Stimulated activated effector memory CD8-positive, alpha-beta T cell treated with anti-CD3 and anti-CD28 coated beads, Interleukin-12 subunit alpha, Interleukin-12 subunit beta, amount 100 ng/mL, for 72 hours (primary cell): ENCODE measurements around the gene SRGAP2B.
"Not testable (repeated sequence)": the region's sequence is repeated elsewhere in the genome, so short reads cannot be mapped to it uniquely, and the experiment has no call there.

ENCODE experiments used
- ATAC-seq: fragments of 150-1000 bp; cut with Tn5 transposase; 2 replicates; pipeline ENCODE4 v1.10.0; 2021
- DNase-seq, 2 donors: peaks; one replicate each; pipeline ENCODE4 v3.0.0; 2021 to 2022; ENCODE audit warnings: low spot score in 2 of 2
- H3K27ac Mint-ChIP-seq: one replicate; pipeline ENCODE4 v1.8.0; 2022; ENCODE audit warnings: mild to moderate bottlenecking, mixed read lengths
- H3K36me3 Mint-ChIP-seq: one replicate; pipeline ENCODE4 v1.8.0; 2022; ENCODE audit warnings: mild to moderate bottlenecking, mixed read lengths
- H3K4me1 Mint-ChIP-seq: one replicate; pipeline ENCODE4 v1.8.0; 2022; ENCODE audit warnings: mixed read lengths
- H3K4me3 Mint-ChIP-seq: one replicate; pipeline ENCODE4 v1.8.0; 2022; ENCODE audit warnings: mild to moderate bottlenecking, mixed read lengths
- H3K9me3 Mint-ChIP-seq: one replicate; pipeline ENCODE4 v1.8.0; 2022; ENCODE audit warnings: mixed read lengths

The SRGAP2B gene

GRCh38 chr1:145022259-145022658, 72.9 kb downstream of the SRGAP2B start:
- not testable (repeated sequence) for DNase-seq, H3K36me3 Mint-ChIP-seq, ATAC-seq, H3K27ac Mint-ChIP-seq, H3K9me3 Mint-ChIP-seq, H3K4me3 Mint-ChIP-seq, H3K4me1 Mint-ChIP-seq

GRCh38 chr1:145021749-145022148, 73.4 kb downstream of the SRGAP2B start:
- H3K36me3 Mint-ChIP-seq, ATAC-seq, H3K9me3 Mint-ChIP-seq, H3K4me1 Mint-ChIP-seq, DNase-seq, H3K4me3 Mint-ChIP-seq, H3K27ac Mint-ChIP-seq: not testable (repeated sequence)

- H3K27ac Mint-ChIP-seq, H3K4me3 Mint-ChIP-seq, H3K36me3 Mint-ChIP-seq, H3K4me1 Mint-ChIP-seq, H3K9me3 Mint-ChIP-seq, ATAC-seq, DNase-seq: not testable (repeated sequence)
These were observed 75.4 kb downstream of the SRGAP2B start for GRCh38 chr1:145019709-145020108.

GRCh38 chr1:145017725-145018124, 77.4 kb downstream of the SRGAP2B start:
- not testable (repeated sequence) for H3K27ac Mint-ChIP-seq, H3K36me3 Mint-ChIP-seq, ATAC-seq, DNase-seq, H3K4me3 Mint-ChIP-seq, H3K9me3 Mint-ChIP-seq, H3K4me1 Mint-ChIP-seq

GRCh38 chr1:145016492-145016862, 78.7 kb downstream of the SRGAP2B start:
- H3K4me3 Mint-ChIP-seq, H3K36me3 Mint-ChIP-seq, H3K4me1 Mint-ChIP-seq, H3K9me3 Mint-ChIP-seq, DNase-seq, H3K27ac Mint-ChIP-seq: not testable (repeated sequence)
- peak; percentile 38 for ATAC-seq

- peaks cover 11% of the 10 kb centered on the region for H3K4me1 Mint-ChIP-seq
- not testable (repeated sequence) for H3K4me3 Mint-ChIP-seq, H3K36me3 Mint-ChIP-seq, H3K9me3 Mint-ChIP-seq, DNase-seq, H3K27ac Mint-ChIP-seq
- ATAC-seq, result peak; percentile 96
These were observed 79.2 kb downstream of the SRGAP2B start for GRCh38 chr1:145015744-145016491.

GRCh38 chr1:145013353-145013752, 81.8 kb downstream of the SRGAP2B start:
- H3K9me3 Mint-ChIP-seq, result not testable (repeated sequence)

GRCh38 chr1:145011811-145012210, 83.3 kb downstream of the SRGAP2B start:
- H3K27ac Mint-ChIP-seq, ATAC-seq, H3K4me3 Mint-ChIP-seq, DNase-seq, H3K36me3 Mint-ChIP-seq, H3K9me3 Mint-ChIP-seq: not testable (repeated sequence)
- H3K4me1 Mint-ChIP-seq, result peaks cover 11% of the 10 kb centered on the region

More at GRCh38 chr1:145013353-145013752, 81.8 kb downstream of the SRGAP2B start:
- not testable (repeated sequence) for DNase-seq, ATAC-seq, H3K36me3 Mint-ChIP-seq, H3K4me3 Mint-ChIP-seq, H3K27ac Mint-ChIP-seq
- H3K4me1 Mint-ChIP-seq, result peaks cover 11% of the 10 kb centered on the region

- ATAC-seq, H3K9me3 Mint-ChIP-seq, H3K36me3 Mint-ChIP-seq, H3K4me3 Mint-ChIP-seq, H3K4me1 Mint-ChIP-seq, H3K27ac Mint-ChIP-seq, DNase-seq: not testable (repeated sequence)
These were observed 84.5 kb downstream of the SRGAP2B start for GRCh38 chr1:145010580-145010979.

GRCh38 chr1:145009928-145010327, 85.2 kb downstream of the SRGAP2B start:
- not testable (repeated sequence) for DNase-seq, H3K9me3 Mint-ChIP-seq, H3K4me1 Mint-ChIP-seq, H3K4me3 Mint-ChIP-seq, H3K36me3 Mint-ChIP-seq, H3K27ac Mint-ChIP-seq
- peak; percentile 48 for ATAC-seq

GRCh38 chr1:145008388-145008787, 86.7 kb downstream of the SRGAP2B start:
- H3K36me3 Mint-ChIP-seq, DNase-seq, H3K27ac Mint-ChIP-seq, H3K4me3 Mint-ChIP-seq, H3K9me3 Mint-ChIP-seq, H3K4me1 Mint-ChIP-seq: not testable (repeated sequence)
- peak; percentile 47 for ATAC-seq

- not testable (repeated sequence) for DNase-seq, H3K4me3 Mint-ChIP-seq, ATAC-seq, H3K9me3 Mint-ChIP-seq, H3K36me3 Mint-ChIP-seq, H3K27ac Mint-ChIP-seq, H3K4me1 Mint-ChIP-seq
These were observed 90.0 kb downstream of the SRGAP2B start for GRCh38 chr1:145005142-145005541.

- not testable (repeated sequence) for H3K9me3 Mint-ChIP-seq, H3K27ac Mint-ChIP-seq, H3K4me3 Mint-ChIP-seq, H3K4me1 Mint-ChIP-seq, H3K36me3 Mint-ChIP-seq, DNase-seq
- peak; percentile 78 for ATAC-seq
These were observed 93.7 kb downstream of the SRGAP2B start for GRCh38 chr1:145001381-145001780.

- H3K36me3 Mint-ChIP-seq, H3K27ac Mint-ChIP-seq, H3K9me3 Mint-ChIP-seq, H3K4me1 Mint-ChIP-seq, ATAC-seq, H3K4me3 Mint-ChIP-seq, DNase-seq: not testable (repeated sequence)
These were observed 94.3 kb downstream of the SRGAP2B start for GRCh38 chr1:145000743-145001326.

GRCh38 chr1:145000074-145000742, 94.9 kb downstream of the SRGAP2B start:
- not testable (repeated sequence) for DNase-seq, H3K9me3 Mint-ChIP-seq, H3K4me1 Mint-ChIP-seq, H3K36me3 Mint-ChIP-seq, ATAC-seq, H3K4me3 Mint-ChIP-seq, H3K27ac Mint-ChIP-seq

- not testable (repeated sequence) for H3K36me3 Mint-ChIP-seq, H3K27ac Mint-ChIP-seq, H3K4me3 Mint-ChIP-seq, ATAC-seq, H3K4me1 Mint-ChIP-seq, H3K9me3 Mint-ChIP-seq, DNase-seq
These were observed 96.2 kb downstream of the SRGAP2B start for GRCh38 chr1:144998981-144999273.
